H1 (cell line): ENCODE results near the gene MRPL32. TPM values are rescaled to one million over a fixed set of nuclear protein-coding genes. Genes with fewer than 3 reads are reported as not detected.

Source experiments
- CTCF ChIA-PET: fragments of 300-600 bp; sonication (Branson Sonifier 250); formaldehyde crosslinking; loops from one replicate; lab custom pipeline; 2021; ENCODE audit not compliant: partially characterized antibody; lab: Charles Lee
- POLR2A ChIA-PET: fragments of 300-600 bp; sonication (Branson Sonifier 250); formaldehyde crosslinking; loops from one replicate; lab custom pipeline; 2021; ENCODE audit warnings: inconsistent platforms; ENCODE audit not compliant: partially characterized antibody; lab: Charles Lee
- DNase-seq, 2 experiments: peaks; one replicate each; pipeline versions ENCODE4 v3.0.0 to v3.0.0-alpha.2; 2010 to 2022; ENCODE audit warnings: low spot score in 2 of 2, low read depth in 1 of 2, mixed read lengths in 1 of 2
- FAIRE-seq: peaks from 2 replicates; lab custom pipeline; 2011; peaks lifted over from hg19 to GRCh38; lab: Jason Lieb, UNC
- H2AFZ ChIP-seq: 2 replicates; pipeline ENCODE4 v1.8.1; 2012; ENCODE audit warnings: low read length, inconsistent platforms
- H2AK5ac ChIP-seq: 2 replicates; pipeline ENCODE4 v1.6.1; 2013; ENCODE audit warnings: low read depth, low read length
- H2BK120ac ChIP-seq: replicated peaks from 2 replicates; pipeline ENCODE3; 2013; ENCODE audit warnings: low read depth, low read length, inconsistent platforms
- H2BK12ac ChIP-seq: 2 replicates; pipeline ENCODE4 v1.6.1; 2013; ENCODE audit warnings: low read depth, low read length
- H2BK15ac ChIP-seq: 2 replicates; pipeline ENCODE4 v1.6.1; 2013; ENCODE audit warnings: low read length
- H2BK20ac ChIP-seq: 2 replicates; pipeline ENCODE4 v1.6.1; 2013; ENCODE audit warnings: low read length
- H2BK5ac ChIP-seq: 2 replicates; pipeline ENCODE4 v1.6.1; 2013; ENCODE audit warnings: low read depth, low read length
- H3K14ac ChIP-seq: 2 replicates; pipeline ENCODE4 v1.6.1; 2013; ENCODE audit warnings: inconsistent platforms; ENCODE audit not compliant: insufficient read length
- H3K18ac ChIP-seq: 2 replicates; pipeline ENCODE4 v1.6.1; 2013; ENCODE audit warnings: low read length; ENCODE audit errors: extremely low read depth
- H3K23ac ChIP-seq: 2 replicates; pipeline ENCODE4 v1.6.1; 2013; ENCODE audit warnings: inconsistent platforms; ENCODE audit not compliant: insufficient read length
- H3K23me2 ChIP-seq: 2 replicates; pipeline ENCODE4 v1.6.1; 2013; ENCODE audit warnings: low read depth, low read length
- H3K27ac ChIP-seq: 2 replicates; pipeline ENCODE4 v1.6.1; 2011; ENCODE audit warnings: low read depth, low read length, inconsistent platforms
- H3K27me3 ChIP-seq, 4 experiments: replicated peaks in 1 of 4; 1 replicate in 1 of 4; 2 replicates in 3 of 4; pipeline versions ENCODE4 v1.6.1 to v1.8.1; 2011 to 2013; ENCODE audit warnings: low read length in 3 of 4, mild to moderate bottlenecking in 3 of 4, inconsistent platforms in 2 of 4, mixed read lengths in 2 of 4, moderate library complexity in 1 of 4; ENCODE audit not compliant: control insufficient read depth in 3 of 4, insufficient read depth in 3 of 4; ENCODE audit errors: extremely low read depth in 1 of 4
- H3K36me3 ChIP-seq, 4 experiments: 2 replicates each; pipeline versions ENCODE4 v1.6.1 to v1.8.1; 2011 to 2013; ENCODE audit warnings: mild to moderate bottlenecking in 4 of 4, low read length in 3 of 4, moderate library complexity in 2 of 4, control low read depth in 1 of 4, inconsistent platforms in 1 of 4; ENCODE audit not compliant: insufficient read depth in 4 of 4, control insufficient read depth in 2 of 4
- H3K4ac ChIP-seq: replicated peaks from 2 replicates; pipeline ENCODE3; 2013; ENCODE audit warnings: low read length, low read depth, mixed read lengths, inconsistent platforms; ENCODE audit not compliant: insufficient read length
- H3K4me1 ChIP-seq, 4 experiments: replicated peaks in 1 of 4; 1 replicate in 1 of 4; 2 replicates in 3 of 4; pipeline versions ENCODE4 v1.6.1 to v1.8.1; 2011 to 2013; ENCODE audit warnings: low read length in 3 of 4, inconsistent platforms in 2 of 4, mixed read lengths in 1 of 4; ENCODE audit not compliant: insufficient read depth in 4 of 4, control insufficient read depth in 3 of 4
- H3K4me2 ChIP-seq, 2 experiments: 2 replicates each; pipeline versions ENCODE4 v1.6.1 to v1.8.1; 2011 to 2013; ENCODE audit warnings: low read depth in 2 of 2, low read length in 2 of 2, control low read depth in 1 of 2, inconsistent platforms in 1 of 2, mild to moderate bottlenecking in 1 of 2; ENCODE audit not compliant: insufficient read depth in 1 of 2
- H3K4me3 ChIP-seq, 4 experiments: fragments of 200-600, 300-600 bp in 1 of 4; sonication (generic), shearing (Covaris generic), sonication (Bioruptor Twin) in 1 of 4; 2 replicates each; pipeline versions ENCODE4 v1.5.1 to v1.8.1; 2011 to 2016; ENCODE audit warnings: low read length in 4 of 4, low read depth in 3 of 4, control low read depth in 2 of 4, inconsistent platforms in 2 of 4, mild to moderate bottlenecking in 2 of 4, mixed read lengths in 1 of 4, moderate library complexity in 1 of 4; ENCODE audit not compliant: insufficient read depth in 2 of 4; ENCODE audit errors: extremely low read depth in 1 of 4
- H3K56ac ChIP-seq: replicated peaks from 2 replicates; pipeline ENCODE3; 2013; ENCODE audit warnings: low read depth, mild to moderate bottlenecking, mixed read lengths, low read length, inconsistent platforms; ENCODE audit not compliant: insufficient read length
- H3K79me1 ChIP-seq: 2 replicates; pipeline ENCODE4 v1.6.1; 2013; ENCODE audit warnings: low read depth, low read length, control low read depth
- H3K79me2 ChIP-seq, 2 experiments: 2 replicates each; pipeline versions ENCODE4 v1.6.1 to v1.8.1; 2012 to 2013; ENCODE audit warnings: low read length in 2 of 2, mild to moderate bottlenecking in 2 of 2, inconsistent platforms in 1 of 2; ENCODE audit not compliant: insufficient read depth in 2 of 2, control insufficient read depth in 1 of 2
- H3K9ac ChIP-seq, 4 experiments: replicated peaks in 1 of 4; 1 replicate in 1 of 4; 2 replicates in 3 of 4; pipeline versions ENCODE4 v1.6.1 to v1.8.1; 2011 to 2013; ENCODE audit warnings: low read depth in 3 of 4, low read length in 3 of 4, control low read depth in 2 of 4, mild to moderate bottlenecking in 2 of 4, moderate library complexity in 2 of 4, inconsistent platforms in 1 of 4; ENCODE audit errors: extremely low read depth in 1 of 4
- H3K9me3 ChIP-seq, 2 experiments: 2 replicates each; pipeline versions ENCODE4 v1.6.1 to v1.8.1; 2012 to 2013; ENCODE audit warnings: mild to moderate bottlenecking in 2 of 2, moderate library complexity in 2 of 2, control low read depth in 1 of 2, inconsistent platforms in 1 of 2, low read depth in 1 of 2, low read length in 1 of 2, mixed read lengths in 1 of 2; ENCODE audit not compliant: insufficient read depth in 2 of 2
- H4K20me1 ChIP-seq, 2 experiments: replicated peaks in 1 of 2; 2 replicates each; pipeline versions ENCODE3 to v1.8.1; 2011 to 2013; ENCODE audit warnings: inconsistent platforms in 2 of 2, low read length in 2 of 2, mild to moderate bottlenecking in 1 of 2; ENCODE audit not compliant: insufficient read depth in 2 of 2, control insufficient read depth in 1 of 2
- H4K5ac ChIP-seq: 2 replicates; pipeline ENCODE4 v1.6.1; 2013; ENCODE audit warnings: low read length, low read depth, mixed read lengths, inconsistent platforms; ENCODE audit not compliant: insufficient read length
- H4K8ac ChIP-seq: 2 replicates; pipeline ENCODE4 v1.8.0; 2013; ENCODE audit warnings: mild to moderate bottlenecking, moderate library complexity, low read length, inconsistent platforms; ENCODE audit not compliant: insufficient read depth; ENCODE audit errors: extremely low read depth
- H4K91ac ChIP-seq: replicated peaks from 2 replicates; pipeline ENCODE3; 2013; ENCODE audit warnings: low read length, mixed read lengths, inconsistent platforms; ENCODE audit not compliant: insufficient read length
- CHD1 ChIP-seq: IDR thresholded peaks from 2 replicates; pipeline ENCODE4 v1.6.1; 2012; ENCODE audit warnings: low read depth, low read length, improper control_type of control experiment
- CHD2 ChIP-seq: IDR thresholded peaks from 2 replicates; pipeline ENCODE4 v1.6.1; 2012; ENCODE audit warnings: low read length, improper control_type of control experiment
- FOSL1 ChIP-seq: IDR thresholded peaks from 2 replicates; pipeline ENCODE4 v1.6.1; 2011; ENCODE audit warnings: mild to moderate bottlenecking, low read depth, low read length, moderate library complexity; ENCODE audit not compliant: insufficient read depth
- GTF2F1 ChIP-seq: IDR thresholded peaks from 2 replicates; pipeline ENCODE4 v1.6.1; 2012; ENCODE audit warnings: low read depth, low read length, improper control_type of control experiment, borderline replicate concordance
- KDM4A ChIP-seq: IDR thresholded peaks from one replicate; pipeline ENCODE4 v1.7.1; 2012; ENCODE audit warnings: low read depth, mild to moderate bottlenecking, moderate library complexity, low read length, inconsistent platforms; ENCODE audit not compliant: severe bottlenecking
- KDM5A ChIP-seq: fragments of 200-600 bp; IDR thresholded peaks from 2 replicates; pipeline ENCODE4 v1.7.1; 2012; ENCODE audit warnings: mild to moderate bottlenecking, low read length, inconsistent platforms, mixed read lengths
- NRF1 ChIP-seq: IDR thresholded peaks from 2 replicates; pipeline ENCODE4 v1.6.1; 2011; ENCODE audit warnings: mild to moderate bottlenecking, low read depth, low read length, improper control_type of control experiment
- RBBP5 ChIP-seq: IDR thresholded peaks from 2 replicates; pipeline ENCODE4 v1.7.1; 2012; ENCODE audit warnings: low read depth, mild to moderate bottlenecking, inconsistent platforms, low read length, moderate library complexity, borderline replicate concordance
- RFX5 ChIP-seq: IDR thresholded peaks from 2 replicates; pipeline ENCODE4 v1.6.1; 2011; ENCODE audit warnings: low read depth, low read length, improper control_type of control experiment, borderline replicate concordance
- SIRT6 ChIP-seq: IDR thresholded peaks from one replicate; pipeline ENCODE4 v1.7.1; 2012; ENCODE audit warnings: low read length, inconsistent platforms
- SUZ12 ChIP-seq: fragments of 200-600 bp; sonication (generic); IDR thresholded peaks from 2 replicates; pipeline ENCODE4 v1.6.1; 2012; ENCODE audit warnings: mild to moderate bottlenecking, inconsistent platforms, low read length, moderate library complexity, mixed read lengths
- TCF12 ChIP-seq: IDR thresholded peaks from 2 replicates; pipeline ENCODE4 v1.6.1; 2011; ENCODE audit warnings: low read depth, mild to moderate bottlenecking, low read length
- YY1 ChIP-seq: IDR thresholded peaks from 2 replicates; pipeline ENCODE4 v1.6.1; 2011; ENCODE audit warnings: low read depth, mild to moderate bottlenecking, low read length
- polyA plus RNA-seq, 7 experiments: library from polyadenylated mRNA; depleted of rRNA in 3 of 7; stranded (reverse) in 5 of 7; unstranded in 2 of 7; fragments of >200 nt in 5 of 7; fragments of 200-250 nt in 2 of 7; gene quantifications; 1 replicate in 5 of 7; 2 replicates in 1 of 7; 4 replicates in 1 of 7; pipeline versions ENCODE4 v1.2.1 to v1.2.3, GENCODE V29; 2011 to 2013; ENCODE audit warnings: missing spikeins in 2 of 7, mixed read lengths in 2 of 7
- total RNA-seq: library from RNA; stranded (reverse); fragmentation: NEBNext Ultra II Directional; extraction: Animal tissue kit (Norgen Biotek cat#: 25700); gene quantifications from 2 replicates; pipeline ENCODE4 v1.2.1, GENCODE V29; 2021
- TF ChIP-seq, protein P1 (sequence below): IDR thresholded peaks from 2 replicates; pipeline ENCODE4 v1.6.1; 2011; ENCODE audit warnings: low read depth, mild to moderate bottlenecking, low read length; ENCODE audit not compliant: insufficient read depth

MRPL32 gene
- total and polyA plus RNA-seq, 2 of the 8 experiments (the other 6 are each of a cell fraction or from before 2014, with no cell fraction given): 50.9 to 97.2 TPM

DNA sequence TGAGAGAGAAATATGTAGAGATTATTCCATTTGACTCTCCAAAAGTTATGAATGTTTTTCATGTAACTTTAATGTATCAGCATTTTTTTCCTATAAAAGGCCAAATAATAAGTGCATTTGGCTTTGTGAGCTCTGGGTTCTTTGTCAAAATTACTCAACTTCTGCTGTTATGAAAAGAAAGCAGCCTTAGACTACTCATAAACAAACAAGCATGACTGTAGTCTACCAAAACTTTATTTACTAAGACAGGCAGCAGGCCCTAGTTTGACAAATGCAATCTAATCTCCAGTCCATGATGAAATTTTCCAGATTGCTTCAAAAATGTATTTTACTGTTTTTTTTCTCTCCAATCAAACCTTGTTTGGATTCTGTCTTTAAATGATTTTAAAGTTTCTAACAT lies 46.3 kb downstream of the MRPL32 start:
- Histone ChIP-seq H2BK12ac (no peak overlapping the region), H3K27me3 (no peaks in the 10 kb centered on the region), H2BK5ac (no peak overlapping the region), H3K36me3 (no peaks in the 10 kb centered on the region), H3K18ac (no peak overlapping the region), H4K5ac (no peak overlapping the region), H2AFZ (no peak overlapping the region), H3K27ac (no peak overlapping the region), H3K56ac (no peak overlapping the region), H2BK120ac (no peak overlapping the region), H3K4me2 (no peak overlapping the region), H4K20me1 (no peaks in the 10 kb centered on the region), H2BK20ac (no peak overlapping the region), H3K79me1 (no peaks in the 10 kb centered on the region), H2AK5ac (no peak overlapping the region), H3K4ac (no peak overlapping the region), H4K91ac (no peak overlapping the region), H3K9ac (no peak overlapping the region), H2BK15ac (no peak overlapping the region), H3K79me2 (no peaks in the 10 kb centered on the region), H4K8ac (no peak overlapping the region), H3K23ac (no peak overlapping the region), H3K4me3 (no peak overlapping the region), H3K23me2 (no peaks in the 10 kb centered on the region), H3K14ac (no peak overlapping the region), H3K9me3 (no peaks in the 10 kb centered on the region), H3K4me1 (no peaks in the 10 kb centered on the region)
- POLR2A ChIA-PET: no interaction called here
- DNase-seq (no peak), FAIRE-seq (no peak)
- TF ChIP-seq NRF1 (no peak), SIRT6 (no peak), CHD2 (no peak), GTF2F1 (no peak), FOSL1 (no peak), RBBP5 (no peak), KDM4A (no peak), RFX5 (no peak), KDM5A (no peak), YY1 (no peak), TCF12 (no peak), SUZ12 (no peak), CHD1 (no peak)
- TF ChIP-seq, protein P1, sequence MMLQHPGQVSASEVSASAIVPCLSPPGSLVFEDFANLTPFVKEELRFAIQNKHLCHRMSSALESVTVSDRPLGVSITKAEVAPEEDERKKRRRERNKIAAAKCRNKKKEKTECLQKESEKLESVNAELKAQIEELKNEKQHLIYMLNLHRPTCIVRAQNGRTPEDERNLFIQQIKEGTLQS: no peak
- CTCF ChIA-PET: interaction anchor here (2.0 kb wide), 1 partner anchor 37 kb away, joined by 6 read pairs; no protein-coding TSS in a partner anchor
